OCI-LY3 (cell line): ENCODE data around the gene HBQ1.
"Not testable (repeated sequence)": the region's sequence is repeated elsewhere in the genome, so short reads cannot be mapped to it uniquely, and the experiment has no call there.

Experiments used
- H2AFZ ChIP-seq: fragments of 200-600, 300-600 bp; shearing (Covaris generic); 2 replicates; pipeline ENCODE4 v1.6.0; 2014; ENCODE audit warnings: antibody characterized with exemption, low read depth, low read length
- H3K27ac ChIP-seq: fragments of 200-600, 300-600 bp; sonication (generic); 2 replicates; pipeline ENCODE4 v1.5.1; 2014; ENCODE audit warnings: mild to moderate bottlenecking, low read length, moderate library complexity, mixed read lengths
- H3K27me3 ChIP-seq: fragments of 200-600, 300-600 bp; sonication (generic); 2 replicates; pipeline ENCODE4 v1.6.1; 2014; ENCODE audit warnings: low read depth, low read length, mixed read lengths
- H3K36me3 ChIP-seq: fragments of 200-600, 300-600 bp; sonication (generic); replicated peaks from 2 replicates; pipeline ENCODE3; 2014; ENCODE audit warnings: low read depth, low read length, mixed read lengths
- H3K4me1 ChIP-seq: fragments of 300-600, 200-600 bp; sonication (generic); 2 replicates; pipeline ENCODE4 v1.6.1; 2014; ENCODE audit warnings: low read length, mixed read lengths
- H3K4me2 ChIP-seq: fragments of 200-600, 300-600 bp; sonication (generic); 2 replicates; pipeline ENCODE4 v1.6.1; 2014; ENCODE audit warnings: low read length, mixed read lengths
- H3K4me3 ChIP-seq: fragments of 300-600, 200-600 bp; sonication (generic); 2 replicates; pipeline ENCODE4 v1.5.1; 2014; ENCODE audit warnings: antibody characterized with exemption, mild to moderate bottlenecking, low read length, moderate library complexity
- H3K79me2 ChIP-seq: fragments of 300-600, 200-600 bp; shearing (Covaris generic); 2 replicates; pipeline ENCODE4 v1.6.1; 2014; ENCODE audit warnings: mild to moderate bottlenecking, low read length, mixed read lengths
- H3K9ac ChIP-seq: fragments of 300-600, 200-600 bp; shearing (Covaris generic); 2 replicates; pipeline ENCODE4 v1.6.0; 2014; ENCODE audit warnings: mild to moderate bottlenecking, low read length, moderate library complexity
- H3K9me3 ChIP-seq: fragments of 200-600, 300-600 bp; shearing (Covaris generic); 2 replicates; pipeline ENCODE4 v1.6.1; 2014; ENCODE audit warnings: low read length, mixed read lengths; ENCODE audit not compliant: insufficient read depth
- H4K20me1 ChIP-seq: fragments of 200-600, 300-600 bp; sonication (generic); 2 replicates; pipeline ENCODE4 v1.6.1; 2016; ENCODE audit warnings: low read length, mixed read lengths; ENCODE audit not compliant: insufficient read depth
- EZH2phosphoT487 ChIP-seq: fragments of 200-600 bp; shearing (Covaris generic); IDR thresholded peaks from 2 replicates; pipeline ENCODE4 v1.6.1; 2018; ENCODE audit warnings: antibody characterized with exemption, mixed run types, low read depth
- TF ChIP-seq, protein P1 (sequence below): fragments of 200-600, 300-600 bp; sonication (generic); IDR thresholded peaks from 2 replicates; pipeline ENCODE4 v1.5.1; 2014; ENCODE audit warnings: antibody characterized with exemption, low read length, low read depth

Gene HBQ1

DNA sequence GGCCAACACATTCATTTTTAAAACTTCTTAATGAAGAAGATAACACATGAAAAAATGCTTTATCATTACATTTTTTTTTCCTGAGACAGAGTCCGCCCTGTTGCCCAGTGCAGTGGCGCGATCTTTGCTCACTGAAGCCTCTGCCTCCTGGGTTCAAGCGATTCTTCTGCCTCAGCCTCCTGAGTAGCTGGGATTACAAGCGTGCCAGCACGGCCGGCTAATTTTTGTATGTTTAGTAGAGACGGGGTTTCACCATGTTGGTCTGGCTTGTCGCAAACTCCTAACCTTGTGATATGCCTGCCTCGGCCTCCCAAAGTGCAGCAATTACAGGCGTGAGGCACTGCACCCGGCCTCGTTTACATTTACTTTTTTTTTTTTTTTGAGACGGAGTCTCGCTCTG is 13.2 kb downstream of the HBQ1 start:
- no peaks in the 10 kb centered on the region for H4K20me1 ChIP-seq
- no peak overlapping the region for H3K4me2 ChIP-seq
- no peak overlapping the region for H3K27ac ChIP-seq
- no peaks in the 10 kb centered on the region for H3K4me1 ChIP-seq
- H3K4me3 ChIP-seq = no peak overlapping the region
- H3K79me2 ChIP-seq = no peaks in the 10 kb centered on the region
- no peaks in the 10 kb centered on the region for H3K27me3 ChIP-seq
- H2AFZ ChIP-seq = no peak overlapping the region
- H3K9ac ChIP-seq = no peak overlapping the region
- H3K9me3 ChIP-seq = no peaks in the 10 kb centered on the region
- TF ChIP-seq, protein P1, sequence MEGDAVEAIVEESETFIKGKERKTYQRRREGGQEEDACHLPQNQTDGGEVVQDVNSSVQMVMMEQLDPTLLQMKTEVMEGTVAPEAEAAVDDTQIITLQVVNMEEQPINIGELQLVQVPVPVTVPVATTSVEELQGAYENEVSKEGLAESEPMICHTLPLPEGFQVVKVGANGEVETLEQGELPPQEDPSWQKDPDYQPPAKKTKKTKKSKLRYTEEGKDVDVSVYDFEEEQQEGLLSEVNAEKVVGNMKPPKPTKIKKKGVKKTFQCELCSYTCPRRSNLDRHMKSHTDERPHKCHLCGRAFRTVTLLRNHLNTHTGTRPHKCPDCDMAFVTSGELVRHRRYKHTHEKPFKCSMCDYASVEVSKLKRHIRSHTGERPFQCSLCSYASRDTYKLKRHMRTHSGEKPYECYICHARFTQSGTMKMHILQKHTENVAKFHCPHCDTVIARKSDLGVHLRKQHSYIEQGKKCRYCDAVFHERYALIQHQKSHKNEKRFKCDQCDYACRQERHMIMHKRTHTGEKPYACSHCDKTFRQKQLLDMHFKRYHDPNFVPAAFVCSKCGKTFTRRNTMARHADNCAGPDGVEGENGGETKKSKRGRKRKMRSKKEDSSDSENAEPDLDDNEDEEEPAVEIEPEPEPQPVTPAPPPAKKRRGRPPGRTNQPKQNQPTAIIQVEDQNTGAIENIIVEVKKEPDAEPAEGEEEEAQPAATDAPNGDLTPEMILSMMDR = no peak
- TF ChIP-seq EZH2phosphoT487 = no peak
- peaks cover 45% of the 10 kb centered on the region for H3K36me3 ChIP-seq

DNA sequence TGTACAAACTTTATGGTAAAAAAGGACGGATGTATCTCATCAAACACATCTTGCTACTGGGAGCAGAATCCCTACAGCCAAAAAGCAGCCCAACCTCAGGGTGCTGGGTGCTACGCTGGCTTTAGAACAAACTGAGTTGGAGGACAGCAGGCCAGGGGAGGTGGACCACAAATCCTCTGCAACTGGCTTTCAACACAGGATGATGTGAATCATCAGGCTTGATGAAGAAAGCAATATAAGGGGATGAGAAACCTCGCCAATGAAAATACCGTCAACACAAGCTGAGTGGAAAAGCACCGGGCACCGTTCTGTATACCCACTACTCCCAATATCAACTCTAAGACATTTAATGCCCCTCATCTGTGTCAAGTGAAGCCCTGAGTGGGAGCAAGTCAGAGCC is 14.3 kb downstream of the HBQ1 start:
- no peak overlapping the region for H3K4me3 ChIP-seq
- no peak overlapping the region for H3K27ac ChIP-seq
- H4K20me1 ChIP-seq = no peaks in the 10 kb centered on the region
- no peaks in the 10 kb centered on the region for H3K79me2 ChIP-seq
- TF ChIP-seq, protein P1 = no peak
- TF ChIP-seq EZH2phosphoT487 = no peak
- no peaks in the 10 kb centered on the region for H3K4me1 ChIP-seq
- H3K4me2 ChIP-seq = no peak overlapping the region
- H2AFZ ChIP-seq = no peak overlapping the region
- no peaks in the 10 kb centered on the region for H3K27me3 ChIP-seq
- peaks cover 40% of the 10 kb centered on the region for H3K36me3 ChIP-seq
- H3K9ac ChIP-seq = no peak overlapping the region
- no peaks in the 10 kb centered on the region for H3K9me3 ChIP-seq

DNA sequence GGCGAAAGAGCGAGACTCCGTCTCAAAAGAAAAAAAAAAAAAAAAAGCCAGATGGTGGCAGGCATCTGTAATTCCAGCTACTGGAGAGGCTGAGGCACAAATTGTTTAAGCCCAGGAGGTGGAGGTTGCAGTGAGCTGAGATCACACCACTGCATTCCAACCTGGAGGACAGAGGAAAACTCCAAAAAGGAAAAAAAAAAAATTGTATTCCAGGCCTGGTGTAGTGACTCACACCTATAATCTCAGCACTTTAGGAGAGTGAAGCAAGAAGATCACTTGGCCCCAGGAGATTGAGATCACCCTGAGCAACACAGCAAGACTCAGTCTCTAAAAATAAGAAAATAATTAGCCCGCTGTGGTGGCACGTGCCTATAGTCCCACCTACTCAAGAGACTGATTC is 20.1 kb downstream of the HBQ1 start:
- TF ChIP-seq, protein P1 = no peak
- TF ChIP-seq EZH2phosphoT487 = no peak
- Histone ChIP-seq H3K27me3 (no peaks in the 10 kb centered on the region), H3K36me3 (peaks cover 40% of the 10 kb centered on the region), H3K4me2 (no peak overlapping the region), H3K4me1 (no peaks in the 10 kb centered on the region), H3K79me2 (peaks cover 4% of the 10 kb centered on the region), H3K9me3 (no peaks in the 10 kb centered on the region), H4K20me1 (no peaks in the 10 kb centered on the region), H2AFZ (no peak overlapping the region), H3K9ac (no peak overlapping the region), H3K27ac (no peak overlapping the region), H3K4me3 (no peak overlapping the region)

DNA sequence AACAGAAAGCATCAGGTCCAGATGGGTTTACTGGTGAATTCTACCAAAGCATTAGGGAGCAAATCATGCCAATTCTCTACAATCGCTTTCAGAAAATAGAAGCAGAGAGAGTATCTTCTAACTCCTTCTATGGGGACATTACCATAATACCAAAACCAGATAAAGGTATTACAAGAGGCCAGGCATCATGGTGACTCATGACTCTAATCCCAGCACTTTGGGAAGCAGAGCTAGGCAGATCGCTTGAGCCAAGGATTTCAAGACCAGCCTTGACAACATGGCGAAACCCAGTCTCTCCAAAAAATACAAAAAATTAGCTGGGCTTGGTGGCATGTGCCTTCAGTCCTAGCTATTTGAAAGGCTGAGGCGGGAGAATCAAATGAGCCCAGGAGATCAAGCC is 23.0 kb downstream of the HBQ1 start:
- Histone ChIP-seq H3K27me3 (no peaks in the 10 kb centered on the region), H2AFZ (no peak overlapping the region), H3K9ac (no peak overlapping the region), H3K27ac (no peak overlapping the region), H3K79me2 (peaks cover 5% of the 10 kb centered on the region), H3K4me2 (no peak overlapping the region), H4K20me1 (no peaks in the 10 kb centered on the region), H3K4me1 (no peaks in the 10 kb centered on the region), H3K4me3 (no peak overlapping the region), H3K36me3 (peaks cover 47% of the 10 kb centered on the region), H3K9me3 (no peaks in the 10 kb centered on the region)
- TF ChIP-seq, protein P1 = no peak
- TF ChIP-seq EZH2phosphoT487 = no peak

DNA sequence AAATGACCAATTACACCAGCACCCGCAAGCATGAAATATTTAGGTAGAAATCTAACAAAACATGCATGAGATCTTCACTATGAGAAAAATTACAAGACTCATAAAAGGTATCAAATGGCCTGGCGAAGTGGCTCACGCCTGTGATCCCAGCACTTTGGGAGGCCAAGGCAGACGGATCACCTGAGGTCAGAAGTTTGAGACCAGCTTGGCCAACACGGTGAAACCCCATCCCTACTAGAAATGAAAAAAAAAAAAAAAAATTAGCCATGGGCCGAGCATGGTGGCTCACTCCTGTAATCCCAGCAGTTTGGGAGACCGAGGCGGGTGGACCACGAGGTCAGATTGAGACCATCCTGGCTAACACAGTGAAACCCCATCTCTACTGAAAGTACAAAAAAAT is 23.8 kb downstream of the HBQ1 start:
- peaks cover 45% of the 10 kb centered on the region for H3K36me3 ChIP-seq
- not testable (repeated sequence) for H3K4me1 ChIP-seq, H3K4me2 ChIP-seq, H4K20me1 ChIP-seq, H3K27ac ChIP-seq, H2AFZ ChIP-seq, H3K27me3 ChIP-seq, H3K9ac ChIP-seq, H3K4me3 ChIP-seq, H3K9me3 ChIP-seq
- H3K79me2 ChIP-seq = peaks cover 12% of the 10 kb centered on the region

DNA sequence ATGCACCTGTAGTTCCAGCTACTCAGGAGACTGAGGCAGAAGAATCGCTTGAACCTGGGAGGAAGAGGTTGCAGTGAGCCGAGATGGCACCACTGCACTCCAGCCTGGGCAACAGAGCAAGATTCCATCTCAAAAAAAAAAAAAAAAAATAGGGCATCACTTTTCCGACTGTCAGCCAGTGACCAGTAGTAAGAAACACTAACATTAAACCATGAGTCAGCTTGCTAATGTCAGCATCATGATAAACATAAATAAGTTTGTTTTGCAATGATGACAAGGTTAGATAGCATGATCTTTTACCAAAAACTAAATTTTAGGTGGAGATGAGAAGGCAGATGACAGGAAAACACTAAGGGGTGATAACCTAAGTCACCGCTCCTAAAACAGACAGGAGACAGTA is 29.1 kb downstream of the HBQ1 start:
- H2AFZ ChIP-seq, H3K9me3 ChIP-seq, H3K9ac ChIP-seq, H3K4me3 ChIP-seq, H3K4me2 ChIP-seq, H4K20me1 ChIP-seq, H3K27ac ChIP-seq, H3K27me3 ChIP-seq, H3K4me1 ChIP-seq: not testable (repeated sequence)
- Histone ChIP-seq H3K79me2 (peaks cover 57% of the 10 kb centered on the region), H3K36me3 (peaks cover 52% of the 10 kb centered on the region)
